Measurements from ENCODE around the gene MYH9.

Gene MYH9

DNA sequence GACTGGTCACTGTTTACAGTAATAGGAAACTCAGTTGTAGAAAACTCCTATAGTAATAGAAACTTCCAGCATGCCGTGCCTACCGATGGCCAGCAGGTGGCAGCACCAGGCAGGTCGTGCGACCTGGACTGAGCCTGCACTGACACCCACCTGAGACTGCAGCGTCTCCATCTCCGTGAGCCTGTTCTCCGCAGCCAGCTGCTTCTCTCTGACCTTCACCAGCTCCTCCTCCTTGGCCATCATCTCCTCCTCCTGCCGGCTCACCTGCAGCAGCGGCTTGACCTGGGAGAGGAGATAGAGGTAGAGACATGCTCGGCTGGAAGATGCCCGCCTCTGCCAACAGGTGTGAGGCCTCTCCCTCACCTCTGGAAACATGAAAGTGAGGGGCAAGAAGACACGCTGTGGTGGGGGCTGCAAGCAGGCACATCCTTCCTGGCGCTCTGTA is 86.4 kb downstream of the MYH9 start:
- Mint-ChIP-seq H3K27ac (no peak overlapping the region), H3K4me1 (no peaks in the 10 kb centered on the region), H3K9me3 (no peaks in the 10 kb centered on the region), H3K4me3 (no peak overlapping the region), H3K36me3 (ENCODE audit: low read depth) (peaks cover 65% of the 10 kb centered on the region), H3K27me3 (ENCODE audit: low read depth) (no peaks in the 10 kb centered on the region)
- TF ChIP-seq, protein P1, sequence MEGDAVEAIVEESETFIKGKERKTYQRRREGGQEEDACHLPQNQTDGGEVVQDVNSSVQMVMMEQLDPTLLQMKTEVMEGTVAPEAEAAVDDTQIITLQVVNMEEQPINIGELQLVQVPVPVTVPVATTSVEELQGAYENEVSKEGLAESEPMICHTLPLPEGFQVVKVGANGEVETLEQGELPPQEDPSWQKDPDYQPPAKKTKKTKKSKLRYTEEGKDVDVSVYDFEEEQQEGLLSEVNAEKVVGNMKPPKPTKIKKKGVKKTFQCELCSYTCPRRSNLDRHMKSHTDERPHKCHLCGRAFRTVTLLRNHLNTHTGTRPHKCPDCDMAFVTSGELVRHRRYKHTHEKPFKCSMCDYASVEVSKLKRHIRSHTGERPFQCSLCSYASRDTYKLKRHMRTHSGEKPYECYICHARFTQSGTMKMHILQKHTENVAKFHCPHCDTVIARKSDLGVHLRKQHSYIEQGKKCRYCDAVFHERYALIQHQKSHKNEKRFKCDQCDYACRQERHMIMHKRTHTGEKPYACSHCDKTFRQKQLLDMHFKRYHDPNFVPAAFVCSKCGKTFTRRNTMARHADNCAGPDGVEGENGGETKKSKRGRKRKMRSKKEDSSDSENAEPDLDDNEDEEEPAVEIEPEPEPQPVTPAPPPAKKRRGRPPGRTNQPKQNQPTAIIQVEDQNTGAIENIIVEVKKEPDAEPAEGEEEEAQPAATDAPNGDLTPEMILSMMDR (IDR thresholded peaks at IDR 0.05; ENCODE audit: unreplicated experiment in 3 of 3), result peak; percentile 93 to 95 (median 95)

DNA sequence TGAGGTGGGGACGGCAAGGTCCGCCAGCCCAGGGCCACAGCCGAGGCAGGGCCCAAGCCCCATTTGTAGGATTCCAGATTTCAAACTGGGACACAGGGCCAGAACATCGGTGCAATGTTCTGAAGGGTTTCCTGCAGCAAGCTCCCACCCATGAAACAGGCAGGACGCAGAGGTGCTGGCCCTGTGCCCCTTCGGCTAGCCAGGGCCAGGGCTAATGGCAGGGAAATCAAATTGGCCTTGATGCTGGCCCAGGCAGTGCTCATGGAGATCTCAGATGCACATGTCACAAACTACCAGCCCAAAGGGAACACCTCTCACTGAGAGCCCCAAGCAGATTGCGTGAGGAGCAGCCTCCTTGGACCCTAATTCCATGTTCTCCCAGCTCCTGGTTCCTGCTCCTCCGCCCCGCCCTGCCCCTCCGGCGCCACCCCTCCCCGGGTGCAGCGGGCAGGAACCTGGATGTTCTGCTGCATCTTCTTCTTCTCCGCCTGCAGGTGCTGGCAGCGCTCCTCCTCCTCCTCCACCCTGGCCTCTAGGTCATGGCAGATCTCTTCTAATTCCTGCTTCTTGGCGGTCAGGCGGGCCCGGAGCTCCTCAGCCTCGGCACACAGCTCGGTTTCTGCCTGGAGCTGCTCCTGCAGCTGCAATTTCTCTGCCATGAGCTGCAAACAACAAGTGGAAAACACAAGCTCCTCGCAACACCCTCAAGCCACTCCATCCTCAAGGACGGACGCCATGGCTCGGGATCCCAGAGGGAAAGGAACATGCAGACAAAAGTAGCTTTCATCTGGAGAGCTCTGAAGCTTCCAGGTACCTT is 87.2 kb downstream of the MYH9 start:
- Mint-ChIP-seq H3K27me3 (ENCODE audit: low read depth) (no peaks in the 10 kb centered on the region), H3K4me3 (no peak overlapping the region), H3K4me1 (no peaks in the 10 kb centered on the region), H3K9me3 (no peaks in the 10 kb centered on the region), H3K36me3 (ENCODE audit: low read depth) (peaks cover 68% of the 10 kb centered on the region), H3K27ac (no peak overlapping the region)
- TF ChIP-seq, protein P1 (IDR thresholded peaks at IDR 0.05; ENCODE audit: unreplicated experiment in 3 of 3), result no peak

DNA sequence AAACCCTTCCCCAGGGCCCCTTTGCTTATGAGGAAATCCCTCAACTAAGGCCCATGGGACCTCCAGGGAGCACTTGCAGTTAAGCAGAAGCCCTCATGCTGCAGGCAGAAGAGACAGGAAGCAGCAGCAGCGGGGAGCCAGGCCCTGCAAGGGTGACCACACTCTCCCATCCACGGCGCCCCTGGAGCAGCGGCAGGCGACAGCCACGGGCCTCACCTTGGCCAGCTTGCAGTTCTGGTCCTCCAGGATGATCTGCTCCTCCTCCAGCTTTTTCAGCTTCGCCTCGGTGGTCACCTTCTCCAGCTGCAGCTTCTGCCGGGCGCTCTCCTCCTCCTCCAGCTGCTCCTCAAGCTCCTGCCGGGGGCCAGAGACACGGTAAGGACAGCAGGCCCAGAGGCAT is 87.9 kb downstream of the MYH9 start:
- Mint-ChIP-seq H3K4me1 (no peaks in the 10 kb centered on the region), H3K27ac (no peak overlapping the region)
- TF ChIP-seq, protein P1 (IDR thresholded peaks at IDR 0.05; ENCODE audit: unreplicated experiment in 3 of 3), result no peak

DNA sequence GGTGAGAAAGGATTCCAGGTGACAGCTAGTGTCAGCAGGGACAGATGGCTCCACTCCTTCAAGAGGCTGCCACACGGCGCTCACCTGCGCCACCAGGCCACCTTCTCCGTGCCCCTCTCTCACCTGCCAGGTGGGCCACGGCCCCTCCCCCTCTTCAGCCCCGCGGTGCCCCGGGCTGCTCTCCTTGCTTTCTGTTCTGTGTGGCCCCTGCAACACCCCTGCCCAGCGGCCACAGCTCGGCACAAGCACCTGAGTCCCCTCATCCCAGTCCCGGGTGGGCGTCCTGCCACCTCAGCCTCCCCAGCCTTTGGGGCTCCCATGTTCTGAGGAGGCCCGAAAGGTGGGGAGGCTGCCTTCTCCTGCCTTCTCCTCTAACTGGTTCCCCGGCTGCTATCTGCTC is 88.5 kb downstream of the MYH9 start:
- Mint-ChIP-seq H3K9me3 (no peaks in the 10 kb centered on the region), H3K4me3 (no peak overlapping the region), H3K27me3 (ENCODE audit: low read depth) (no peaks in the 10 kb centered on the region), H3K27ac (no peak overlapping the region), H3K36me3 (ENCODE audit: low read depth) (peaks cover 70% of the 10 kb centered on the region), H3K4me1 (no peaks in the 10 kb centered on the region)
- TF ChIP-seq, protein P1 (IDR thresholded peaks at IDR 0.05; ENCODE audit: unreplicated experiment in 3 of 3), result no peak

More for the DNA sequence above, 87.9 kb downstream of the MYH9 start:
- H3K9me3 Mint-ChIP-seq, result no peaks in the 10 kb centered on the region
- no peaks in the 10 kb centered on the region for H3K27me3 Mint-ChIP-seq (ENCODE audit: low read depth)
- H3K4me3 Mint-ChIP-seq, result no peak overlapping the region
- peaks cover 68% of the 10 kb centered on the region for H3K36me3 Mint-ChIP-seq (ENCODE audit: low read depth)

DNA sequence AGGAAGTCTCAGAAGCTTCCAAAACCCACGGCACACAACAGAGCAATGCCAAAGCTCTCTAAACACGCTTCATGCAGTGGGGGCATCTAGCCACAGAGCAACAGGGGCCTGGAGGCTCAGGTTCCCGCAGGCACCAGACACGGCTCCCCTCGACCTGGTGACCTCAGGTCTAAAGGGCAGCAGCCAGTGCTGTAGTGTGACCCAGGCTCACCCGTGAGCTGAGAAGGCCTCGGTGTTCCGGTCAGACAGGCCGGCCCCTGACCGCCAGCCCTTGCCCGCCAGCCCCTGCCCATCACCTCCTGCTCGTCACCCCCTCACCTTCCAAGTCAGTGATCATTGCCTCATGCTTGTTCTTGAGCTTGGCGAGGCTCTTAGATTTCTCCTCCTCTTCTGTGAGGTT is 89.2 kb downstream of the MYH9 start:
- Mint-ChIP-seq H3K27me3 (ENCODE audit: low read depth) (no peaks in the 10 kb centered on the region), H3K4me3 (no peak overlapping the region), H3K4me1 (no peaks in the 10 kb centered on the region), H3K27ac (no peak overlapping the region), H3K36me3 (ENCODE audit: low read depth) (peaks cover 68% of the 10 kb centered on the region), H3K9me3 (no peaks in the 10 kb centered on the region)
- TF ChIP-seq, protein P1 (IDR thresholded peaks at IDR 0.05; ENCODE audit: unreplicated experiment in 3 of 3), result no peak

DNA sequence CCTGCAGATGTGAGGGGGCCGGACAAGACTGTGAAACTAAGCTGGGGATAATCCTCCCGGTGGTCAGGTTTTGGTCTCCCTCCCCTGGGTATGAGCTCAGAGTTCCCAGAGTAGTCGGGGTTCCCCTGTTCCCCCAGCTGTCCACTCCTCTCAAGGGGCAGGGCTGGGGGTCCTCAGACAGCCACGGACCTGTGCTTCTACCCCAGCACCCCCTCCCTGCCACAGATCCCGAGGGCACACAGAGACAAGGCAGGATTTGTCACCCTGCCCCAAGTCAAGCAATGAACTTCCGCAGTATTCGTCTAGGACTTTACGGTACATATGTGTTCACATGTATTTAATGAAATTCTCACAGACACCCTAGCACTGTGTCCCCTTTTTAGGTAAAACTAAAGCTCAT is 89.6 kb downstream of the MYH9 start:
- Mint-ChIP-seq H3K27me3 (ENCODE audit: low read depth) (no peaks in the 10 kb centered on the region), H3K27ac (no peak overlapping the region), H3K4me1 (no peaks in the 10 kb centered on the region), H3K4me3 (no peak overlapping the region), H3K9me3 (no peaks in the 10 kb centered on the region), H3K36me3 (ENCODE audit: low read depth) (peaks cover 70% of the 10 kb centered on the region)
- TF ChIP-seq, protein P1 (IDR thresholded peaks at IDR 0.05; ENCODE audit: unreplicated experiment in 3 of 3), result no peak

All from nephron (organoid).